M059J (cell line): ENCODE measurements around the gene CCR7. TPM values are rescaled to one million over a fixed set of nuclear protein-coding genes. Genes with fewer than 3 reads are reported as not detected.

Experiments used
- DNase-seq: peaks from one replicate; pipeline ENCODE4 v3.0.0-alpha.2; 2012; ENCODE audit warnings: low read depth
- total RNA-seq: library from RNA; depleted of rRNA; stranded (reverse); fragments of >200 nt; shearing (Covaris generic); gene quantifications from 2 replicates; pipeline ENCODE4 v1.2.3, GENCODE V29; 2014; rRNA removed

The CCR7 gene
- total RNA-seq, 1 experiment from 2014 or later = not detected

GRCh38 chr17:40516581-40517285 lies 48.5 kb downstream of the CCR7 start:
- DNase-seq = peak; percentile 68

GRCh38 chr17:40515491-40516041 lies 49.7 kb downstream of the CCR7 start:
- no peak for DNase-seq

GRCh38 chr17:40515011-40515410 lies 50.3 kb downstream of the CCR7 start:
- no peak for DNase-seq

GRCh38 chr17:40514013-40514875 lies 51.0 kb downstream of the CCR7 start:
- no peak for DNase-seq

- DNase-seq = no peak
Observed at GRCh38 chr17:40511667-40512220, 53.5 kb downstream of the CCR7 start.

GRCh38 chr17:40511136-40511535 lies 54.1 kb downstream of the CCR7 start:
- no peak for DNase-seq

GRCh38 chr17:40510328-40510648 lies 55.0 kb downstream of the CCR7 start:
- DNase-seq = peak; percentile 90

- no peak for DNase-seq
Observed at GRCh38 chr17:40509626-40510327, 55.5 kb downstream of the CCR7 start.

- no peak for DNase-seq
Observed at GRCh38 chr17:40506786-40507185, 58.5 kb downstream of the CCR7 start.

Other genes starting within 250 kb of the CCR7 start
- gene GJD3, start 200.7 kb downstream of the CCR7 start, total RNA-seq = not detected in 2 replicates
- 190 and 252 TPM in 2 replicates for gene TOP2A, start 147.6 kb downstream of the CCR7 start, total RNA-seq
- 6.5 and 10.1 TPM in 2 replicates for gene IGFBP4, start 122.0 kb downstream of the CCR7 start, total RNA-seq
- gene TNS4, start 63.8 kb downstream of the CCR7 start, total RNA-seq = 0.10 TPM in 1 of 2 replicates, not detected in the other
- 60.9 and 95.0 TPM in 2 replicates for gene SMARCE1, start 82.3 kb upstream of the CCR7 start, total RNA-seq
- 0.07 TPM in 1 of 2 replicates, not detected in the other for gene KRT222, start 99.7 kb upstream of the CCR7 start, total RNA-seq
- gene KRT24, start 138.3 kb upstream of the CCR7 start, total RNA-seq = not detected in 2 replicates
- not detected in 2 replicates for gene KRT25, start 189.9 kb upstream of the CCR7 start, total RNA-seq
- gene KRT26, start 206.7 kb upstream of the CCR7 start, total RNA-seq = not detected in 2 replicates
- gene KRT27, start 217.1 kb upstream of the CCR7 start, total RNA-seq = not detected in 2 replicates
- gene KRT28, start 234.5 kb upstream of the CCR7 start, total RNA-seq = not detected in 2 replicates